GM18526 (cell line): ENCODE data around the gene TANK.
A peak's percentile ranks its signal among the peaks of the same experiment; 100 is the strongest.

Experiments used
- POLR2A ChIP-seq: IDR thresholded peaks from 3 replicates; pipeline ENCODE4 v1.6.1; 2011; ENCODE audit not compliant: insufficient read length; ENCODE audit errors: extremely low read depth

The TANK gene

DNA sequence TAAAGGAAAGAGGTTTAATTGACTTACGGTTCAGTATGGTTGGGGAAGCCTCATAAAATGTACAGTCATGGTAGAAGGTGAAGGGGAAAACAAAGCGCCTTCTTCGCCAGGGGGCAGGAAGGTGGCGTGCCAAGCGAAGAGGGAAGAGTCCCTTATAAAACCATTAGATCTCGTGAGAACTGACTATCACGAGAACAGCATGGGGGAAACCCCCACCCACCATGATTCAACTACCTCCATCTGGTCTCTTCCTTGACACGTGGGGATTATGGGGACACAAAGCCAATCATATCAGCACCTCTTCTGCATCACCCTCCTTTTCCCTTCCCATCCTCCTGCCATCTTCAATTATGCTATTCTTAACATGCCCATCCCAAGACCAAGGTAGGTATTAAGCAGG, 29.9 kb upstream of the TANK start:
- no peak for TF ChIP-seq POLR2A

DNA sequence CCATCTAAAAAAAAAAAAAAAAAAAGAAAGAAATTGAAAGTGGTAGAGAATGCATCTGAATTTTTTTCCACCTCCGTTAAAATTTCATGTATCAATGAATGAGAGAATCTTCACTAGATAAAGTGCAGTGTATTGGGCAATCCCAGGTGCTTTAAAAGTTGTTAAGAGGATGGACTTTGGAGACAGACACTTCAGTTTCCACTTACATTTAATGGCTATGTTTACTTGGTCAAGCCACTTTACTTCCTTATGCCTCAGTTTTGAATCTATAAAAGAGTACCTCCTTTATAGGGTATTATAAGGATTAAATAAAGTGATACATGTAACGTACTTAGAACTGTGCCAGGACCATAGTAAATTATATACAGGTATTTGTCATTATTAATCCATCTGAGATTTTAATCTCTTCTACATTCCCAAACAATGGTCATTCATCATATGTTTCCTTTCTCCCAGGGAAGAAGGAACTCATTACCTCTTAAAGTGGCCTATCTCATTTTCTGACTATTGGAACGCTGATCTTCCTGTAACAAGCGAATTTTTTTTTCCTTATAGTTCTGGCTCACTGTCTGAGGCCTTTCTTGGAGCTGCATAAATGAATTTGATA, 29.1 kb upstream of the TANK start:
- no peak for TF ChIP-seq POLR2A

DNA sequence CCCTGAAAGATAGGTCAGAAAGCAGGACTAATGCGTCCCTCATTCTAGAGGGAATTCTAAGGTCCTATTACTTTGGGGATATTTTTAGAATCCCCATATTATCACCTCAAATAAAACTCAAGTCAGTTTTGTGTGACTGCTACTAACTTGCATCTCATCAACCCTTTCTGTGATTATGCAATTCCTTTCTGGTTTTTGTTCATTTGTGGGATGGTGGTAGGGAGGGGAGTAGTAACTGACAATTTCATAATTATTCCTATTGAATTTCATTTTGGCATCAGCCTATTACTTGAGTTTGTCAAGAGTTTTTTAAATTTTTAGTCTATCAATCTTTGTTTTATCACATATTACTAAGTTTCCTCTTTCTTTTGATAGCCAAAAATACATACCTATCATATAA, 28.4 kb upstream of the TANK start:
- no peak for TF ChIP-seq POLR2A

DNA sequence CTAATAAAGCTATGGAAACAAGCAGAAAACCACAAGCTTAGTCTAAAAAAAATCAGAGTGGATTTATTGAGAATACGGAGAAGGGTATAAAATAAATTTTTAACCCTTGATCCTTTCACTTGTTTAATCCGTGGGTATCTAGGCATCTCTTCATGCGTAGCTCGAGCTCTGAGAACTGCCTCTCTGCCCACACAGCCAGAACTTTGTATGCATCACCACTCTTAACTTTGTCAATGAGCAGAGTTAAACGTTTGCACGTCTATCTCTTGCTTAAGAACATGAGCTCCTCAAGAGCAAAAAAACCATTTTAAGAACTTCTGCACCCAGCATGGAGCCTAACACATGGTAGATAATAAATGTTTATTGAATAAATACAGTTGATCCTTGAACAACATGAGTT, 26.9 kb upstream of the TANK start:
- no peak for TF ChIP-seq POLR2A

DNA sequence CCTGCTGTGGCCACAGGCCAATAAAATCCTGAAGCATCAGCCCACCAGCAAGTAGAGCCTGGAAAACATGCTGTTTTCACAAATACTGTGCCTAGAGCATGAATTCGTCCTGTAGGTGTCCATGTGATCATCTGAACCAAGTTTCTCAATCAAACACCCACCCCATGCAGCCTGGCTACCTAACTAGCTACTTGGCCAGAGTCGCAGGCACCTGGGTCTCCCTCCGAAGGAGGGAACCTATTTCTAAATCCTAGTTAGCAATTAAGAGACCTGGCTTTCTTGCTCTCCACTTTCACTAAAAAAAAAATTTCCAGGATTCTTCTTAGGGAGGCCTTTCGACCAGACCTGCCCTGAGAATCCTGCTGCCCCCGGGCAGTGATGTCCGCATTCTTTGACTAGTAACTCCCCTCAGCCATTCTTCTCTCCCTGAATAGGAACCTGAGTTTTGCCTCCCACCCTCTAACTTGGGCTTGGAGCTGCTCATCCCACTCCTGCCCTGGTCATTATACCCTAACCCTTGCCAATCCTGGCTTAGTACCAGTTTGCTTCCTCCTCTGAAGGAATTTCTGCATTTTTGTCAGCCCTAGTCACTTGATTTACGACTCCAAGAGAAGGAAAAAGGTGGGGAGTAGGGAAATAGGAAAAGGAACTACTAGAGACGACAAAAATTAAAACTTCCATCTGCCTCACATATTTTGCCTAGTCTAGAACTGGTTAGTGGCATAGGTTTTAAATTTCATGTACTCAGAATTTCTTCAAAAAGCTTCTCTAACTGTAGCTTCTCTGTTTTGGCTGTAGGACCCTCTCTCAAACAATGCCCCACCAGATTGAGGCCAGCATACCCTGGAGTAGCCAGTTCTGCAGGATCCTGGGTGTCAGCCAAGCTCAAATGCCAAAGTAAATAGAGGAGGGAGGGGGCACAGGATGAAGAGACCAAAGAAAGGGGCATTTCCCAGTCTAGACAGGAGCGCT, 25.4 kb upstream of the TANK start:
- TF ChIP-seq POLR2A = no peak

DNA sequence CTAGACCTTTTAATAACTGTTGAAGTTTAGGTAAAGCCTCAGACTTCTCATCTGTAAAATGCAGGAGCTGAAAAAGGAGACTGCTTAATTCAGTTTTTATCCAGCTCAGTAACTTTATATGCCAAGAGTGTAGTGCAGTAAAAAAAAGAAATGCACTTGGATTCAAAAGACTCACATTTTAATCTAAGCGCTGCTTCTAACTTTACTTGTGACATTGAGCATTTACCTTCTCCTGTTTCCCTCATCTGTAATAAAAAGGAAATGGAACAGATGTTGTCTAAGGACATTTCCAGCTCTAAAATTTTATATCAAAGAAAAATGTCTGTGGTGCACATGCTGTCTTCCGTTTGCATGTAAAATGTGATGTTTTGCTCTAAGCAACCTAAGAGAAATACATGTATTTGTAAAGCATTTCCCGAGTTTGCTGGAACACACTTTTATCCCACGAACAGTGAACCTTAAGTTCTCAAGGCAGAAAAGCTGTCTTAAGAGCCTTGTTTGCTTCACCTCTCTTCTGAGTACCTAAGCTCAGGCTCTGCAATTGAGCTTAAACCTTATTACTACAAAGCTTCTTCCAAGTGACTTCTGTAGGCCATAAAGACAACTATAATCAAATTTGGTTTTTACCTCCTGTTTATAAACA, 24.2 kb upstream of the TANK start:
- no peak for TF ChIP-seq POLR2A

DNA sequence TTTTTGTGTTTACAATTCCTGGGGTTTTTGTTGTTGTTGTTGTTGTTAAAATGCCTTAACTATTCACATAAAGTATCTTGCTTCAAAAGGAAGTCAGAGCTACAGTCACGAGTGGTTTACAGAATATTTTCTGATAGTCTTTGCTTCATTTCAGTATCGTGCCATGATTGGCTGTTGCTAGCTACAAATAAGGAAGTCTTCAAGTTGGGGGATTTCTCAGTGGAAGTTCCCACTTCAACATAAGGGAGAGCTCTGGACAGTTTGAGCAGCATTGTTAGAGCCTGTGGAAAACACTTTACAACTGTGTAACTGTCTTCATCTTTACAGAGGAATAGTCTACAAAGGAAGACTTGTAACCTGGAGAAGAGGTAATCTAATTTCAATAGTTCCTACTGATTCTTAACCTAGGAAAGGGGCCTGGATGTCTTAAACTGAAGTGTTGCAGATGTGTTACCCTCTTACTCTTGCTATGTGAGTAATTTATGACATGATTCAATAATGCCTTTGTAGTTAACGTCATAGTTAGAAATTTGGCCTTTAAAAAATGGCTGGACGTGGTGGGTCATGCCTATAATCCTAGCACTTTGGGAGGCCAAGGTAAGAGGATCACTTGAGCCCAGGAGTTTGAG, 23.4 kb upstream of the TANK start:
- peak; percentile 67 for TF ChIP-seq POLR2A

DNA sequence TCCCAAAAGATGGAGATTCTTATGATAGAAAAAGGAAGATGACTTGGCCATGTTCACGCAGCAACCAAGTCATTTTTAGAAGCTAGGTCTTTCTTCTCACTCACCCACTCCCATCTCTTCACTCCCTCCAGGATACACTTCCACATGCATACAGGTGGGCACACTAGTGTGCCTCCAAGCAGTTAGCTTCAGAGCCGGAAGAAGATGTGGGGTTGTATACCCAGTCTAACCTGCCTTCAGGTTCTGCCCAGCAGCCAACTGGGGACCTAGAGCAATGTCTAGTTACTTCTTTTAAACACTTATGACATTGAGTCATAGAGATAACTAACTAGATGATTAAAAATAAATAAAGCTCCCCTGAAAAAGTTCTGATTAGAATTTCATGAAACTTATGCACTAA, 21.8 kb upstream of the TANK start:
- TF ChIP-seq POLR2A = no peak

DNA sequence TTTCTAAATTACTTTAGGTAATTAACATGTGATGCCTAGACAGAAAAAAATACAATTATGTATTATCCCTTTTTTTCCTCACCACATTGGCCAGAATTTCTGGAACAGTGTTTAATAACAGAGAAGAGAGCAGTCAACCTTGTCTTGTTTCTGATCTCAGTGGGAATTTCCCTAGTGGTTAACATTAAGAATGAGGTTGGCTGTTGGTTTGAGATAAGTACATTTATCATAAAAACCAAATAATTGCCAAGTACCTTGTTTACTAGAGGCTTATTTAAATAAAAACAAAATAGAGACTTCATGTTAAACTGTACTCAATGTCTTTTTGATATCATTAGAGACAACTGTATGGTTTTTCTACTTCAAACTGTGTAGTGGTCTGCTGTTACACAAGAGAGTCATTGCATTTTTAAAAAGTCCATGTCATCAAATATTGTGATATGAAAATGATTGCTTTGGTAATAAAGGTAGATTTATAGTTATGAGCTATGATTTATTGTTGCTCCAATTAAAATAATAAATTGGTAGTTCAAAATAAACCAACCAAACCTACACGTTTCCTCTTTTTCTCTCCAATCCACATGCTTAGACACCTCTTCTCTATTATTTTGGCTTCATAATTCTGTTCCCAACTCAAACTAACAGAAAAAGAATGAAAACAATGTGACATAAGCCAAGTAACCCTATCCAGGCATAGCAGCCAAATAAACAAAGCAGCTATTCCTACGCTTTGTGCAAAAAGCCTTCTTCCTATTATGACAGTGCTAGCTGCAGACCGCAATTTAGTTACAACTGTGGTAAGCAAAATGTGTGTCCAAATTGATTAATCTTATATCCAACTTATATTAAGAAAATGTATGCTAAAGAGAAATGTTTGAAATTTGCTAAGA, 20.9 kb upstream of the TANK start:
- no peak for TF ChIP-seq POLR2A

DNA sequence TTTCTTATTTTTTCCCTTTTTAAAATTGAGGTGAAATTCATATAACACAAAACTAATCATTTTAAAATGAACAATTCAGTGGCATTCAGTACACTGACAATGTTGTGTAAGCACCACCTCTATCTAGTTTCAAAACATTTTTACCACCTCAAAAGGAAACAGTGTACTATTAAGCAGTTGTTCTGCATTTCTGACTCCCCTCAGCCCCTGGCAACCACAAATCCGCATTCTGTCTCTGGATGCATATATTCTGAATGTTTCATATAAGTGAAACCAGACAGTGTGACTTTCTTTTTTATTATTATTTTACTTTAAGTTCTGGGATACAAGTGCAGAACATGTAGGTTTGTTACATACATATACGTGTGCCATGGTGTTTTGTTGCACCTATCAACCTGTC, 19.2 kb upstream of the TANK start:
- TF ChIP-seq POLR2A = no peak

DNA sequence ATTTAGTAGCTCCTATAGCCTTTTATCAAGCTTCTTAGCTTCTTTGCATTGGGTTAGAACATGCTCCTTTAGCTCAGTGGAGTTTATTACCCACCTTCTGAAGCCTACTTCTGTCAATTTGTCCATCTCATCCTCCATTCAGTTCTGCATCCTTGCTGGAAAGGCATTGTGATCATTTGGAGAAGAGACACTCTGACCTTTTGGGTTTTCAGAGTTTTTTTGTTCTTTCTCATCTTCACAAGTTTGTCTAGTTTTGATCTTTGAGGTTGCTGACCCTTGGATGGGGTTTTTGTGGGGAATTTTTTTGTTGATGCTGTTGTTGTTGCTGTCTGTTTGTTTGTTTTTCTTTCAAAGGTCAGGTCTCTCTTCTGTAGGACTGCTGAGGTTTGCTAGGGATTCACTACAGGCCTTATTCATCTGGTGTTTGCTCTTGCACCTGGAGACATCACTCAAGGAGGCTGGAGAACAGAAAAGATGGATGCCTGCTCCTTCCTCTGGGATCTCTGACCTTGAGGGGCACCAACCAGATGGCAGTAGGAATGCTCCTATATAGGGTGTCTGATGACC, 13.9 kb upstream of the TANK start:
- TF ChIP-seq POLR2A = no peak

DNA sequence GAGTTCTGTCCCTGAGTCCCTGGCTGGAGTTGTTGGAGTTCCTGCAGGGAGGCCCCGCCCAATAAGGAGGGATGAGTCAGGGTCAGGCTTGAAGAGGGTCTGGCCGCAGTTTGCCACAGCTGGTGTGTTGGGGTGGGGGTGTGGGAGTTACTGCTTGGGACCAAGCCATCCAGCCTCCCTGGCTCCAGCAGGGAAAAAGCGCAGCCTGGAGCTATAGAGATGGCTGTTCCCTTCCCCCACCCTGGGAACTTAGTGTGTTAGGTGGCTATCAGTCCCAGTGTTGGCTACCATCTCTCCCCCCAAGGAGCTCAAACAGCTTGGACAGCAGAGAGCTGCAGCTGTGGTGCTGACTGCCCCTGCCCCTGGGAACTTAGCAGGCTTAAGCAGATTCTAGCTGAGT, 13.2 kb upstream of the TANK start:
- no peak for TF ChIP-seq POLR2A

DNA sequence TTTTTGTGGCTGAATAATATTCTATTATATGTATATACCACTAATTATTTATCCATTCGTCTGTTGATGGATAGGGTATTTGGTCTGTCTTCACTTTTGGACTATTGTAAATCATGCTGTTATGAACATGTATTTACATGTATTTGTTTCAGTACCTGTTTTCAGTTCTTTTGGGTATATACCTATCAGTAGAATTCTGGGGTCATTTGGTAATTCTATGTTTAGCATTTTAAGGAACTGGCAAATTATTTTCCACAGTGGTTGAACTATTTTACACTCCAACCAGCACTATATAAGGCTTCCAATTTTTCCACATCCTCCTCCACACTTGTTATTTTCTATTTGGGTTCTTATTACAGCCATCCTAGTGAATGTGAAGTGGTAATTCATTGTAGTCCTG, 12.4 kb upstream of the TANK start:
- no peak for TF ChIP-seq POLR2A

DNA sequence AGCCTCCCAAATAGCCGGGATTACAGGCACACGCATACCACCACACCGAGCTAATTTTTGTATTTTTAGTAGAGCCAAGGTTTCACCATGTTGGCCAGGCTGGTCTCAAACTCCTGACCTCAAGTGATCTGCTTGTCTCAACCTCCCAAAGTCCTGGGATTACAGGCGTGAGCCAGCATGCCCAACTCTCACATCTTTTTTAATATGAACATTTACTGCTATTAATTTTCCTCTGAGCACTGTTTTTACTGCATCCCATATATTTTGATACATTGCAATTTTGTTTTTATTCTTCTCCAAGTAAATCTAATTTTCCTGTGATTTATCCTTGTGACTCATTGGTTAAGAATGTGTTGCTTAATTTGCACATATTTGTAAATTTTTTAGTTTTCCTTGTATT, 9.5 kb upstream of the TANK start:
- no peak for TF ChIP-seq POLR2A
